Stimulated activated effector memory CD8-positive, alpha-beta T cell treated with anti-CD3 and anti-CD28 coated beads, Interleukin-12 subunit alpha, Interleukin-12 subunit beta, amount 100 ng/mL, for 72 hours (primary cell): Measurements from ENCODE around the gene GTF2IRD1.
"Not testable (repeated sequence)": the region's sequence is repeated elsewhere in the genome, so short reads cannot be mapped to it uniquely, and the experiment has no call there.

Source experiments
- ATAC-seq: fragments of 150-1000 bp; cut with Tn5 transposase; 2 replicates; pipeline ENCODE4 v1.10.0; 2021
- DNase-seq, 2 donors: peaks; one replicate each; pipeline ENCODE4 v3.0.0; 2021 to 2022; ENCODE audit warnings: low spot score in 2 of 2
- H3K27ac Mint-ChIP-seq: one replicate; pipeline ENCODE4 v1.8.0; 2022; ENCODE audit warnings: mild to moderate bottlenecking, mixed read lengths
- H3K36me3 Mint-ChIP-seq: one replicate; pipeline ENCODE4 v1.8.0; 2022; ENCODE audit warnings: mild to moderate bottlenecking, mixed read lengths
- H3K4me1 Mint-ChIP-seq: one replicate; pipeline ENCODE4 v1.8.0; 2022; ENCODE audit warnings: mixed read lengths
- H3K4me3 Mint-ChIP-seq: one replicate; pipeline ENCODE4 v1.8.0; 2022; ENCODE audit warnings: mild to moderate bottlenecking, mixed read lengths
- H3K9me3 Mint-ChIP-seq: one replicate; pipeline ENCODE4 v1.8.0; 2022; ENCODE audit warnings: mixed read lengths

GTF2IRD1 gene

GRCh38 chr7:74505471-74506324, 52.0 kb downstream of the GTF2IRD1 start:
- no peak overlapping the region for H3K4me3 Mint-ChIP-seq
- no peak for DNase-seq
- H3K27ac Mint-ChIP-seq = no peak overlapping the region
- no peak for ATAC-seq
- H3K9me3 Mint-ChIP-seq = no peaks in the 10 kb centered on the region
- no peaks in the 10 kb centered on the region for H3K36me3 Mint-ChIP-seq
- H3K4me1 Mint-ChIP-seq = no peaks in the 10 kb centered on the region

GRCh38 chr7:74506325-74506724, 52.6 kb downstream of the GTF2IRD1 start:
- Mint-ChIP-seq H3K36me3 (no peaks in the 10 kb centered on the region), H3K4me1 (no peaks in the 10 kb centered on the region), H3K9me3 (no peaks in the 10 kb centered on the region), H3K4me3 (no peak overlapping the region), H3K27ac (no peak overlapping the region)
- ATAC-seq = no peak
- no peak for DNase-seq

GRCh38 chr7:74507538-74508319, 54.0 kb downstream of the GTF2IRD1 start:
- no peak overlapping the region for H3K27ac Mint-ChIP-seq
- DNase-seq = no peak
- ATAC-seq = no peak
- no peaks in the 10 kb centered on the region for H3K9me3 Mint-ChIP-seq
- H3K4me1 Mint-ChIP-seq = no peaks in the 10 kb centered on the region
- no peak overlapping the region for H3K4me3 Mint-ChIP-seq
- H3K36me3 Mint-ChIP-seq = no peaks in the 10 kb centered on the region

GRCh38 chr7:74509453-74509852, 55.7 kb downstream of the GTF2IRD1 start:
- not testable (repeated sequence) for ATAC-seq, H3K36me3 Mint-ChIP-seq, H3K4me3 Mint-ChIP-seq, DNase-seq, H3K9me3 Mint-ChIP-seq, H3K27ac Mint-ChIP-seq, H3K4me1 Mint-ChIP-seq

GRCh38 chr7:74511345-74511744, 57.6 kb downstream of the GTF2IRD1 start:
- Mint-ChIP-seq H3K36me3 (no peaks in the 10 kb centered on the region), H3K4me1 (no peaks in the 10 kb centered on the region), H3K4me3 (no peak overlapping the region), H3K9me3 (no peaks in the 10 kb centered on the region), H3K27ac (no peak overlapping the region)
- DNase-seq (no peak), ATAC-seq (no peak)

GRCh38 chr7:74512762-74513161, 59.1 kb downstream of the GTF2IRD1 start:
- H3K36me3 Mint-ChIP-seq = no peaks in the 10 kb centered on the region

GRCh38 chr7:74514131-74514591, 60.5 kb downstream of the GTF2IRD1 start:
- H3K27ac Mint-ChIP-seq = no peak overlapping the region
- DNase-seq (no peak), ATAC-seq (no peak)
- H3K36me3 Mint-ChIP-seq = no peaks in the 10 kb centered on the region
- H3K4me1 Mint-ChIP-seq = no peaks in the 10 kb centered on the region
- H3K9me3 Mint-ChIP-seq = no peaks in the 10 kb centered on the region
- no peak overlapping the region for H3K4me3 Mint-ChIP-seq

More at GRCh38 chr7:74512762-74513161, 59.1 kb downstream of the GTF2IRD1 start:
- Mint-ChIP-seq H3K9me3 (no peaks in the 10 kb centered on the region), H3K4me1 (no peaks in the 10 kb centered on the region), H3K4me3 (no peak overlapping the region), H3K27ac (no peak overlapping the region)
- DNase-seq (no peak), ATAC-seq (no peak)

- no peak for ATAC-seq
- H3K27ac Mint-ChIP-seq = no peak overlapping the region
Observed at GRCh38 chr7:74515276-74515675, 61.6 kb downstream of the GTF2IRD1 start.

GRCh38 chr7:74516214-74516613, 62.5 kb downstream of the GTF2IRD1 start:
- no peaks in the 10 kb centered on the region for H3K9me3 Mint-ChIP-seq
- DNase-seq (no peak), ATAC-seq (no peak)
- H3K27ac Mint-ChIP-seq = peak overlapping the region; percentile 66
- H3K4me1 Mint-ChIP-seq = no peaks in the 10 kb centered on the region
- H3K36me3 Mint-ChIP-seq = no peaks in the 10 kb centered on the region
- no peak overlapping the region for H3K4me3 Mint-ChIP-seq

More at GRCh38 chr7:74515276-74515675, 61.6 kb downstream of the GTF2IRD1 start:
- no peaks in the 10 kb centered on the region for H3K4me1 Mint-ChIP-seq
- H3K4me3 Mint-ChIP-seq = no peak overlapping the region
- no peak for DNase-seq
- H3K9me3 Mint-ChIP-seq = no peaks in the 10 kb centered on the region
- H3K36me3 Mint-ChIP-seq = no peaks in the 10 kb centered on the region

- Mint-ChIP-seq H3K4me1 (no peaks in the 10 kb centered on the region), H3K9me3 (no peaks in the 10 kb centered on the region), H3K27ac (no peak overlapping the region), H3K36me3 (no peaks in the 10 kb centered on the region), H3K4me3 (no peak overlapping the region)
- no peak for DNase-seq
- ATAC-seq = no peak
Observed at GRCh38 chr7:74518041-74518440, 64.3 kb downstream of the GTF2IRD1 start.

- H3K4me3 Mint-ChIP-seq = no peak overlapping the region
- H3K36me3 Mint-ChIP-seq = no peaks in the 10 kb centered on the region
- no peak for DNase-seq
- no peaks in the 10 kb centered on the region for H3K4me1 Mint-ChIP-seq
- ATAC-seq = no peak
- no peak overlapping the region for H3K27ac Mint-ChIP-seq
- no peaks in the 10 kb centered on the region for H3K9me3 Mint-ChIP-seq
Observed at GRCh38 chr7:74518654-74519053, 64.9 kb downstream of the GTF2IRD1 start.

- Mint-ChIP-seq H3K4me1 (no peaks in the 10 kb centered on the region), H3K9me3 (no peaks in the 10 kb centered on the region), H3K36me3 (no peaks in the 10 kb centered on the region), H3K4me3 (no peak overlapping the region), H3K27ac (no peak overlapping the region)
- DNase-seq (no peak), ATAC-seq (no peak)
Observed at GRCh38 chr7:74519395-74519794, 65.7 kb downstream of the GTF2IRD1 start.

- Mint-ChIP-seq H3K4me1 (no peaks in the 10 kb centered on the region), H3K27ac (no peak overlapping the region), H3K4me3 (no peak overlapping the region), H3K36me3 (no peaks in the 10 kb centered on the region), H3K9me3 (no peaks in the 10 kb centered on the region)
- DNase-seq (no peak), ATAC-seq (no peak)
Observed at GRCh38 chr7:74521855-74522254, 68.1 kb downstream of the GTF2IRD1 start.

GRCh38 chr7:74522281-74522905, 68.7 kb downstream of the GTF2IRD1 start:
- DNase-seq (no peak), ATAC-seq (no peak)
- H3K27ac Mint-ChIP-seq = no peak overlapping the region
- H3K4me1 Mint-ChIP-seq = no peaks in the 10 kb centered on the region
- no peaks in the 10 kb centered on the region for H3K9me3 Mint-ChIP-seq
- no peaks in the 10 kb centered on the region for H3K36me3 Mint-ChIP-seq
- H3K4me3 Mint-ChIP-seq = no peak overlapping the region

GRCh38 chr7:74523015-74523414, 69.3 kb downstream of the GTF2IRD1 start:
- DNase-seq (no peak), ATAC-seq (no peak)
- Mint-ChIP-seq H3K27ac (no peak overlapping the region), H3K4me1 (no peaks in the 10 kb centered on the region), H3K9me3 (no peaks in the 10 kb centered on the region), H3K4me3 (no peak overlapping the region), H3K36me3 (no peaks in the 10 kb centered on the region)
